B cell (primary cell): ENCODE measurements around the gene MZF1. TPM values are rescaled to one million over a fixed set of nuclear protein-coding genes. Genes with fewer than 3 reads are reported as not detected.
"Not testable (repeated sequence)": the region's sequence is repeated elsewhere in the genome, so short reads cannot be mapped to it uniquely, and the experiment has no call there.

Experiments used
- ATAC-seq: fragments of 200-7000 bp; cut with Tn5 transposase; one replicate; pipeline ENCODE4 v1.10.0; 2021; ENCODE audit warnings: low read depth, mild to moderate bottlenecking, moderate number of reproducible peaks, moderate library complexity
- CTCF ChIA-PET: fragments of 350-600 bp; sonication (Branson Sonifier 250); formaldehyde crosslinking; loops from one replicate; lab custom pipeline; 2021; ENCODE audit warnings: antibody characterized with exemption, inconsistent platforms; lab: Charles Lee
- POLR2A ChIA-PET: fragments of 350-600 bp; sonication (Branson Sonifier 250); formaldehyde crosslinking; loops from one replicate; lab custom pipeline; 2021; ENCODE audit warnings: antibody characterized with exemption; lab: Charles Lee
- DNase-seq: peaks from one replicate; pipeline ENCODE4 v3.0.0; 2013
- H2AFZ ChIP-seq: 2 replicates; pipeline ENCODE4 v1.6.1; 2012; ENCODE audit warnings: mild to moderate bottlenecking, low read depth, low read length; ENCODE audit not compliant: insufficient read depth, poor library complexity, severe bottlenecking
- H3K27ac ChIP-seq, 2 donors: 1 replicate in 1 of 2; 2 replicates in 1 of 2; pipeline ENCODE4 v1.5.1; 2012 to 2013; ENCODE audit warnings: low read length in 2 of 2, mild to moderate bottlenecking in 2 of 2, moderate library complexity in 1 of 2
- H3K27me3 ChIP-seq, 4 experiments: fragments of 200-600 bp in 1 of 4; sonication (generic) in 1 of 4; replicated peaks in 1 of 4; 1 replicate in 2 of 4; 2 replicates in 2 of 4; pipeline versions ENCODE4 v1.6.1 to v1.7.0; 2013 to 2016; ENCODE audit warnings: low read length in 3 of 4, mild to moderate bottlenecking in 2 of 4, mixed read lengths in 1 of 4, moderate library complexity in 1 of 4; ENCODE audit not compliant: insufficient read depth in 4 of 4, control insufficient read depth in 3 of 4; ENCODE audit errors: control extremely low read depth in 1 of 4
- H3K36me3 ChIP-seq, 2 experiments: replicated peaks in 1 of 2; 1 replicate in 1 of 2; 2 replicates in 1 of 2; pipeline versions ENCODE4 v1.6.1 to v1.7.1; 2013; ENCODE audit warnings: low read length in 1 of 2; ENCODE audit not compliant: insufficient read depth in 2 of 2, control insufficient read depth in 1 of 2; ENCODE audit errors: control extremely low read depth in 1 of 2, extremely low read depth in 1 of 2
- H3K4me1 ChIP-seq, 2 donors: fragments of 200-600 bp in 1 of 2; sonication (generic) in 1 of 2; 1 replicate in 1 of 2; 2 replicates in 1 of 2; pipeline versions ENCODE4 v1.5.1 to v1.6.1; 2013 to 2017; ENCODE audit warnings: low read length in 2 of 2; ENCODE audit not compliant: control insufficient read depth in 2 of 2, insufficient read depth in 2 of 2
- H3K4me2 ChIP-seq: replicated peaks from 2 replicates; pipeline ENCODE3; 2012; ENCODE audit warnings: mild to moderate bottlenecking, low read depth, low read length; ENCODE audit not compliant: poor library complexity, severe bottlenecking
- H3K4me3 ChIP-seq, 5 experiments: fragments of 200-600 bp in 1 of 5; sonication (generic) in 1 of 5; 1 replicate in 3 of 5; 2 replicates in 2 of 5; pipeline versions ENCODE4 v1.5.1 to v1.7.0; 2011 to 2016; ENCODE audit warnings: low read length in 4 of 5, mild to moderate bottlenecking in 4 of 5, low read depth in 2 of 5, control low read depth in 1 of 5, moderate library complexity in 1 of 5; ENCODE audit not compliant: insufficient read depth in 1 of 5; ENCODE audit errors: control extremely low read depth in 1 of 5, extremely low read depth in 1 of 5
- H3K79me2 ChIP-seq: fragments of 200-600 bp; sonication (generic); one replicate; pipeline ENCODE4 v1.6.0; 2016; ENCODE audit warnings: low read length; ENCODE audit not compliant: control insufficient read depth, insufficient read depth
- H3K9ac ChIP-seq: fragments of 200-600 bp; sonication (generic); 2 replicates; pipeline ENCODE4 v1.6.1; 2017; ENCODE audit warnings: mild to moderate bottlenecking, low read length, moderate library complexity
- H3K9me3 ChIP-seq, 3 donors: one replicate each; pipeline versions ENCODE4 v1.6.1 to v1.7.1; 2013; ENCODE audit warnings: low read length in 2 of 3; ENCODE audit not compliant: control insufficient read depth in 2 of 3, insufficient read depth in 1 of 3; ENCODE audit errors: control extremely low read depth in 1 of 3
- H4K20me1 ChIP-seq: 2 replicates; pipeline ENCODE4 v1.6.0; 2012; ENCODE audit warnings: mild to moderate bottlenecking, low read length; ENCODE audit not compliant: insufficient read depth, control insufficient read depth, poor library complexity, severe bottlenecking
- H3K27ac Mint-ChIP-seq: one replicate; pipeline ENCODE4 v1.8.0; 2021; ENCODE audit warnings: mixed read lengths
- H3K27me3 Mint-ChIP-seq: one replicate; pipeline ENCODE4 v1.8.0; 2021; ENCODE audit warnings: mixed read lengths
- H3K4me1 Mint-ChIP-seq: one replicate; pipeline ENCODE4 v1.8.0; 2021; ENCODE audit warnings: mixed read lengths
- H3K4me3 Mint-ChIP-seq: one replicate; pipeline ENCODE4 v1.8.0; 2021; ENCODE audit warnings: mixed read lengths
- H3K9me3 Mint-ChIP-seq: one replicate; pipeline ENCODE4 v1.8.0; 2022; ENCODE audit warnings: mixed read lengths; ENCODE audit not compliant: insufficient read depth
- EZH2 ChIP-seq: IDR thresholded peaks from 2 replicates; pipeline ENCODE4 v1.6.1; 2012; ENCODE audit warnings: borderline replicate concordance, low read depth, mild to moderate bottlenecking, moderate library complexity, low read length; ENCODE audit not compliant: insufficient read depth, poor library complexity, severe bottlenecking
- WGBS: methylation state at CpG from one replicate; pipeline ENCODE4 v1.1.5; 2013; ENCODE audit warnings: missing lambda C conversion rate; ENCODE audit not compliant: insufficient coverage; 5-methylcytosine and 5-hydroxymethylcytosine counted together
- intact Hi-C: fragments of 100-400 bp; cut with micrococcal nuclease; formaldehyde crosslinking; loops from one replicate; pipeline ENCODE4 v1.10.0; 2022
- polyA minus RNA-seq: library from RNA; depleted of rRNA, polyadenylated mRNA; stranded (reverse); fragments of >200 nt; gene quantifications from 2 replicates; pipeline ENCODE4 v1.2.3, GENCODE V29; 2012
- polyA plus RNA-seq: library from polyadenylated mRNA; depleted of rRNA; stranded (reverse); fragments of >200 nt; gene quantifications from 2 replicates; pipeline ENCODE4 v1.2.3, GENCODE V29; 2012
- total RNA-seq, 2 donors: library from RNA; stranded (reverse); fragments of 120-200 nt in 1 of 2; gene quantifications; 1 replicate in 1 of 2; 2 replicates in 1 of 2; pipeline versions ENCODE4 v1.2.3 to v1.2.4, GENCODE V29; 2013 to 2022
- TF ChIP-seq, protein P1 (sequence below): fragments of 200-600 bp; IDR thresholded peaks from one replicate; pipeline ENCODE4 v1.8.0; 2022; ENCODE audit warnings: antibody characterized with exemption, mild to moderate bottlenecking

Gene MZF1
- total RNA-seq (79.4 and 81.4 TPM in 2 replicates), polyA plus RNA-seq (92.4 and 95.8 TPM in 2 replicates), polyA minus RNA-seq (44.8 and 64.3 TPM in 2 replicates)
- total RNA-seq (2013) = 21.1 TPM

- no peaks in the 10 kb centered on the region for H3K27me3 Mint-ChIP-seq
Measured at GRCh38 chr19:58572818-58573657, at the start of gene MZF1. MZF1 (minus strand) TSS chr19:58573335; CDS start chr19:58571389, 1,946 bp downstream.

GRCh38 chr19:58607213-58607612, 34.1 kb upstream of the MZF1 start:
- H3K27ac ChIP-seq, H3K4me1 Mint-ChIP-seq, H3K27me3 ChIP-seq, H3K79me2 ChIP-seq, H4K20me1 ChIP-seq, H3K4me1 ChIP-seq, H3K27me3 Mint-ChIP-seq, intact Hi-C loops, CTCF ChIA-PET, DNase-seq, H3K36me3 ChIP-seq, POLR2A ChIA-PET, H3K4me3 Mint-ChIP-seq, H3K9me3 ChIP-seq, H3K9me3 Mint-ChIP-seq, ATAC-seq, H2AFZ ChIP-seq, H3K27ac Mint-ChIP-seq, H3K9ac ChIP-seq, H3K4me2 ChIP-seq, H3K4me3 ChIP-seq: not testable (repeated sequence)
- WGBS = 91% methylated on average over 18 of the region's 28 CpGs

More at GRCh38 chr19:58572818-58573657, at the start of gene MZF1:
- Mint-ChIP-seq H3K9me3 (no peaks in the 10 kb centered on the region), H3K27ac (peak within 1 kb of the TSS; percentile 99), H3K4me3 (peak within 1 kb of the TSS; percentile 95), H3K4me1 (peaks cover 41% of the 10 kb centered on the region)
- peak within 1 kb of the TSS; percentile 79 for H2AFZ ChIP-seq
- WGBS = under 1% methylated on average over 75 of the region's 75 CpGs
- DNase-seq = peak; percentile 100
- no peak for TF ChIP-seq EZH2
- TF ChIP-seq, protein P1, sequence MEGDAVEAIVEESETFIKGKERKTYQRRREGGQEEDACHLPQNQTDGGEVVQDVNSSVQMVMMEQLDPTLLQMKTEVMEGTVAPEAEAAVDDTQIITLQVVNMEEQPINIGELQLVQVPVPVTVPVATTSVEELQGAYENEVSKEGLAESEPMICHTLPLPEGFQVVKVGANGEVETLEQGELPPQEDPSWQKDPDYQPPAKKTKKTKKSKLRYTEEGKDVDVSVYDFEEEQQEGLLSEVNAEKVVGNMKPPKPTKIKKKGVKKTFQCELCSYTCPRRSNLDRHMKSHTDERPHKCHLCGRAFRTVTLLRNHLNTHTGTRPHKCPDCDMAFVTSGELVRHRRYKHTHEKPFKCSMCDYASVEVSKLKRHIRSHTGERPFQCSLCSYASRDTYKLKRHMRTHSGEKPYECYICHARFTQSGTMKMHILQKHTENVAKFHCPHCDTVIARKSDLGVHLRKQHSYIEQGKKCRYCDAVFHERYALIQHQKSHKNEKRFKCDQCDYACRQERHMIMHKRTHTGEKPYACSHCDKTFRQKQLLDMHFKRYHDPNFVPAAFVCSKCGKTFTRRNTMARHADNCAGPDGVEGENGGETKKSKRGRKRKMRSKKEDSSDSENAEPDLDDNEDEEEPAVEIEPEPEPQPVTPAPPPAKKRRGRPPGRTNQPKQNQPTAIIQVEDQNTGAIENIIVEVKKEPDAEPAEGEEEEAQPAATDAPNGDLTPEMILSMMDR = no peak
- H3K4me3 ChIP-seq = peak within 1 kb of the TSS; percentile 59 to 77 (median 74)
- no peaks in the 10 kb centered on the region for H3K27me3 ChIP-seq
- peaks cover 14% of the 10 kb centered on the region for H3K79me2 ChIP-seq
- peak within 1 kb of the TSS; percentile 87 for H3K4me2 ChIP-seq
- ChIA-PET POLR2A (interaction anchor here (0.5 to 2.4 kb wide), 7 partner anchors 11 to 309 kb away, joined by 3 to 23 read pairs (median 6); partner anchors contain the start of genes CHMP2A, TRIM28, UBE2M and ZBTB45), CTCF (interaction anchor here (0.9 to 3.0 kb wide), 4 partner anchors 11 to 53 kb away, joined by 3 to 10 read pairs (median 4); partner anchors contain the start of genes CHMP2A, UBE2M and ZBTB45)
- H3K36me3 ChIP-seq = peaks cover 0 to 14% of the 10 kb centered on the region in 2 experiments
- peaks cover 25 to 37% of the 10 kb centered on the region in 2 donors for H3K4me1 ChIP-seq
- H4K20me1 ChIP-seq = no peaks in the 10 kb centered on the region
- H3K9me3 ChIP-seq = peaks cover 0 to 11% (median 0%) of the 10 kb centered on the region in 3 donors
- peak within 1 kb of the TSS; percentile 88 for H3K9ac ChIP-seq
- peak; percentile 62 for ATAC-seq
- intact Hi-C loops = loop anchor here (1.0 kb wide), 8 partner anchors 14 to 172 kb away; partner anchors contain the start of genes TRIM28, ZNF132, ZNF324B and ZNF584
- peak within 1 kb of the TSS; percentile 99 for H3K27ac ChIP-seq
